HG03378 (cell line): ENCODE measurements around the gene TRPM6.
"Not testable (repeated sequence)": the region's sequence is repeated elsewhere in the genome, so short reads cannot be mapped to it uniquely, and the experiment has no call there.

Experiments used
- ATAC-seq: cut with Tn5 transposase; IDR thresholded peaks from one replicate; pipeline ENCODE4 v1.9.1; 2021; ENCODE audit warnings: mild to moderate bottlenecking, moderate library complexity; ENCODE audit not compliant: unreplicated experiment

The TRPM6 gene

GRCh38 chr9:74860247-74860646, 27.5 kb downstream of the TRPM6 start:
- ATAC-seq, result not testable (repeated sequence)

DNA sequence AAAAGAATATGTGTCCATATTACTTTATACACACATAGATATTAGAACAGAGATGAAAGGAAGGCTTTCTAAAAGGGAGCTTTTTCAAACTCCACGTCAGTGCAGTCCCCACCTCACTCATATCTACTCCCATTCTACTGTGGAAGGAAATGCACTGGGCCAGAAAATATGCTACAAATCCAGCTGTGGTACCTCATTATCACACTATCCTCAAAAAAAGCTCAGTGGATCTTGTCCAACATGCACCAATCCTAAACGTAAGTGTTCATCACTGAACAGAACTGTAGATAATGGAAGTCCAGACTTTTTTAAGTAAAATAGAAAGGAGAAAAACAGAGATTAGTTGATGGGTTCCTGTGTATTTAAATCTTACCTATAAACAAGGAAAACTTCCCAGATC, 27.9 kb downstream of the TRPM6 start:
- ATAC-seq, result no peak

DNA sequence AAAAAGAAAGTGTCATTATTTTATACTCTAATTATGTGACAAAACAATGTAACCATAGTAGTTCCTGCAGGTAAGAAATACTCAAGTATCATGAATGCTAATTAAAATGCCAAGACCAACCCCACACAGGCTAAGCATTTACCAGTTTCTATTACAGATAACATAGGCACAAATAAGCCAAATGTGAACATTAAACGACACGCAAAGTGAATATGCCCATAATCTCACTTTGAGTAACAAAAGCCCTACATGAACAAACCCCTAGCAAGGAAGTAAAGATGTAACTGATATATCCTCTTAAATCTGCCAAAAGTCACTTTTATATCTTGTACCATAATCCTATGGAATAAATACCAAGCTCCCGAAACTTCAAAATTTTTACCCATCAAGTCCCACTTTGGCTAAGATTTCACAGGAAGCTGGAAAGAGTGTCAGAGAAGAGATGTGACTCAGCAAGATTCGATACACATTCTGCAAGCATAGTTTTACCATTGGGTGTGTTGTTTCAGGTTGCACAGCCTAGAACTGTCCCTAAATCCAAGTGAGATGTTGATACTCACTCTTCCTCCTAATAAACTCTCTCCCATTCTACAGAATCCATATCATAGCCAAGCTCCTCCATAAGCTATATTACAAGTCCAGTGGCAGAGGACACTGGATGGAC, 28.8 kb downstream of the TRPM6 start:
- no peak for ATAC-seq

DNA sequence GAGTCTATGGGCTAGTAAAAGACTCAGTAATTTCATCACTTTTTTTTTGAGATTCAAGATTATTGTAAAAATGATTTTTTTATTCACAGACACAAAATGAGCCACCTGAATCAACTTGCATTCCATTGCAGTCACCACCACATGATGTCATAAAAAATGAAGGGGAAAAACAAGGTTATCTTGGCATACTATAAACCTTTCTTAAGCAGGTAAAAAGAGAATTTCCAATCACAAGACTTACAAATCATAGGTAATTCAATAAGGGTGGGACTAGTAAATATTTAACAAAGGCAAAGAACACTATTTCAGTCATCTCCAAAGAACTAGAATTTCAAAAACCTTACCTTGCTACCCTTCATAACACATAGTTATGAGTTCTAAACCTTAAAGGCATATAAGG, 30.7 kb downstream of the TRPM6 start:
- no peak for ATAC-seq

DNA sequence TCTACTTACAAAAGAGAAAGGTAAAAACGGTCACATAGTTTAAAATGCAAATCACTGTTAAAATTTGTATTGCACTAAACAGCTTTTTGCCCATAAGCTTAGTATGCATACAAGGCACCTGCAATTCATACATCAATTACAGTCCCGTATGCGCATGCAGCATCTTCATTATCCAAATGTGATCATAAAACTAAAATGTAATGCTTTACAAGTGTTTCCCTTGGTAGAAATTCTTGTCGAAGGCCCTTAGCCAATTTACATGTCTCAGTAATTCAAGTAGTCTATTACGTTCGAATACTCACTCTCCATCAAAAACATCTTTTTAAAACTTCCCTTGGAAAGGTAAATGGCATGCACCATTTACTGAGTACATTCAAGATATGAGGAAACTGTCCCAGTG, 32.6 kb downstream of the TRPM6 start:
- no peak for ATAC-seq

- ATAC-seq, result not testable (repeated sequence)
Observed at GRCh38 chr9:74853024-74853423, 34.7 kb downstream of the TRPM6 start.

DNA sequence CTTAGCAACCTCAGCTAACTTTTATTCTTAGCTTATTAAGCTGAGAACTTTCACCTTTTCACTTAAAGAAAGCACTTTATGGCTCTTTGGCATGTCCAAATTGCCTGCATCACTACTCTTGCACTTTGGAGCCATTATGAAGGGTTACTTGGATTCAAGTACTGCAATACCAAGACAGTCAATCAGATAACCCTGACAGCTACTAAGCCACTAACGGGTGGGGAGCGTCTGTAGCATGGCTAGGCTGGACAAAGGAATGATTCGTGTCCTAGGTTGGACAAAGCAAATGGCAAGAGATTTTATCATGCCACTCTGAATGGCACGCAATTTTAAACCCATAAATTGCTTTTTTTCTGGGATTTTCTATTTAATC, 39.6 kb downstream of the TRPM6 start:
- ATAC-seq, result no peak

DNA sequence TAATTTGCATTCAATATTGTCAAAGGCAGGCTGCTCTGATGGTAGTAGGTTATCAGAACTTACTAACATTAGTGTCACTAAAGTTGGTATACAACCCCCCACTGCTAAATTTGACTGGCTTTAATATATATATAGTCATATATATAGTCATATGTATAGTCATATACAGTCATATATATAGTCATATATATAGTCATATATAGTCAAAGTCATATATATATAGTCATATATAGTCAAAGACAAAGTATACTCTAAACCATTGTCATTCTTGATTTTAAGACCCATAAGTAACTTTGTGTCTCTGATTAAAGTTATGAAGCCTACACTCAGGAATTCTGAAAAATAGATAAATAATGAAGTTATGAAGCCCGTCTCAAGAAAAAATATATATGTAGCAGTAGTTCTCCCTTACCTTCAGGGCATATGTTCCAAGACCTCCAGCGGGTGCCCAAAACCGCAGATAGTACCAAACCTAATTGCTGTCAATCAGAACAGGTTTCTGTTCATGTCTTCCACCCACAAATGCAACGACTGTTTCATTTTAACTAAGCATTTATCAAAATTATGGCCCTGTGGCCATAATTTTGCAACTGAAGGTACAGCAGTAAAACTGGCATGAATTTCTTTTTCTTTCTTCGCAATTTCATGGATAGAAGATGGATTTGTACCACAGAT, 40.1 kb downstream of the TRPM6 start:
- ATAC-seq, result no peak

GRCh38 chr9:74846766-74847165, 41.0 kb downstream of the TRPM6 start:
- ATAC-seq, result no peak

DNA sequence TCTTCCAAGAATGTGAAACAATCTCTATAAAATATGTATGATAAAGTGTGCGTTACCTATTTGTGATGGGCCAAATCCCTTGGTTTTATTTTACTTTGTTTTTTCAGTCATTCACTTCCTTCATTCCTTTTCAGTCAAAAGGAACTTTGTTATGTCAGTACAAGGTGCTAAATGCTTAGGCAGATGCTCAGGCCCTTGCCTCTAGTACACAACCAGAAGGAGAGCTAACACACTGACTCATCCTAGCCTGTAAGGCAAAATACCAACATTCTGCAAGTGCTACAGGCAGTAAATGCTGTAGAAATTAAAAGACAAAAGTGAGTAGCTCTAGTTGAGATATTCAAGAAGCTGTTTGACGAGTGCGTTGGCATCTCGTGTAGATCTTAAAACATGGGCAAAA, 49.4 kb downstream of the TRPM6 start:
- ATAC-seq, result no peak

- no peak for ATAC-seq
Observed at GRCh38 chr9:74824654-74825053, 63.1 kb downstream of the TRPM6 start.

DNA sequence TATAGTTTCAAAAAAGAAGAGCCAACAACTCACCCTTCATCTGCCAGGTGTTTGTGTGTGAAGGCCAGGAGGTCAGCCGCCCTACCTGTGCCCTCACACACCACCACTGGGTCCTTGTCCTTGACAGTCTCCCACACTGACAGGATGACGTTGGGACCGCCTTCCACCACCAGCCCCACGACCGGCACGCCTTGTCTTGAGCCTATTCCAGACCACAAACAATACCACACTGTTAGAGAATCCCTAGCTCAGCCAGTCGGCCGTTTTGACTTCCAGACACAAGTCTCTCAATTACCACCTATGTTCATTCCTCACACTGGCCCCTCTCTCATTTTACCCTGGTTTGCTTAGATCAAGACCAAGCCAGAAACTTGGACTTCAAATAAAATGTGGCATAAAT, 66.1 kb downstream of the TRPM6 start:
- ATAC-seq, result no peak

DNA sequence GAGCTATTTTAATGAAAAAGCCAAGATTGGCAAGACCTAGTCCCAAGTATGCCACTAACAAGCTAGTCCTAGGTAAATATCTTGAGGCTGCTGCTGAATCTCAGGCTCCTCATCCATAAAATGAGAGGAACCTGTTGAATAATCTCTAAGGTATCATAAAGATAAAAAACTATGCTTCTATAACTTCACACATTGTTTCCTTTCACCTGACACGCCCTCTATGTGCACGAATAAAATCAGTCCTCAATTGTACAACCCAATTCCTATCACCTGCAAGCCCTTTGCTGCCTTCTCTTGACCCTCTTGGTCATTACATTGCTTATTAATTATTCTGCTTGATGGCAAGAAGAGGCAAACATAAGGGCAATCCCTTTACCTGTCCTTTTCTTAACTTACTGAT, 69.9 kb downstream of the TRPM6 start:
- no peak for ATAC-seq

GRCh38 chr9:74817281-74817810, 70.4 kb downstream of the TRPM6 start:
- no peak for ATAC-seq

DNA sequence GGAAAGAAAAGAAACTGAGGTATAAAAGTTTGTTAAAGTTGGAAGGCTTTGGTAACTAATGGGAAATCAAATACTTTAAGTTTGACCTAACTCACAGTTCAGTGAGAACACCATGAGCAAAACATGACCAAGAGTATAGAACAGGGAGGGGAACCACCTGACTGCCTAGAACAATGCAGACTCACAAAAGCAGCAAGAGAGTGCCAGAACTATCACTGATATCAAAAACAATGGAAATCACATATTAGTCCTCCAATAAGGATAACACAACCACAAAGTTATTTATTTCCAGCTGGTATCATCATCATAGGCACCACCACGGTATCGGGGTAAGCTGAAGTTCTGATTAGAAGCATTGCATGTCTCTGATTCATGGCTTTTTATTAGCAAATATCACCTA, 77.5 kb downstream of the TRPM6 start:
- no peak for ATAC-seq

DNA sequence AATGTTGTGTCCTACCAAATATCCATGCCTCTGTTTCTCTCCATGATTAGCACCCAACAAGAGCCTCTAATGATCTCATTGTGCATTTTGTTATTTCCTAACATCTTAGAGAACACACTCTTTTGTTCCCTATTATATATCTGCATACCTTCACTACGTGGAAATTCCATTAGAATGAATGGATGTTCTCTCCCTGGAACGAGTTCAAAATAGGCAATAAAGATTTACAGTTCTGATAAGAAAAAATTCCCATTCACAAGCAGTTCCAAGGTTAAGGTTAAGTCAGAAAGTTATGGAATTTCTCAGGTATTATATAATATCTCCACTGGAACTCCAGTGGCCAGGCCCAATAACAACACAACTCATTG, 83.7 kb downstream of the TRPM6 start:
- ATAC-seq, result no peak

GRCh38 chr9:74803376-74804017, 84.2 kb downstream of the TRPM6 start:
- ATAC-seq, result no peak

DNA sequence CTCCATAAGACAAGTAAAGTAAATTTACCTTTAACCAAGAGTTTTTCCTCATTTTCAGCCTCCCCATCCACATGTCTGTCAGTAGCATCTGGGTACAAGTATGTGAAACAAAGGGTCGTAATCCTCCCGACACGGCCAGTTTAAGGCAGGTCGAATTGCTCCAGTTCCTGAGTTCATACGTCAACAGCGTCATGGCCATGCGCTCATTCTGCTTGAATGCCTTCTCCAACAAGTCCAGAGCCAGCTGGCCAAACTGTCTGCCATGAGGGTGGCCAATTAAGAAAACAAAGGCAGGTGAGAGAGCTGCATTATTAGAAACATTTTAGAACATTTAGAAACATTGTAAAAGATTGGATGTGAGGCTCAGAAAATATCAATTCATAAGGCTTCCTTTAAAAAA, 87.5 kb downstream of the TRPM6 start:
- no peak for ATAC-seq

GRCh38 chr9:74795803-74796202, 91.9 kb downstream of the TRPM6 start:
- ATAC-seq, result no peak

- no peak for ATAC-seq
Observed at GRCh38 chr9:74795081-74795480, 92.6 kb downstream of the TRPM6 start.

- no peak for ATAC-seq
Observed at GRCh38 chr9:74784506-74784905, 103.2 kb downstream of the TRPM6 start.

- ATAC-seq, result no peak
Observed at GRCh38 chr9:74783408-74783807, 104.3 kb downstream of the TRPM6 start.
